A549 (cell line): ENCODE measurements around the gene TRAPPC4. TPM values are rescaled to one million over a fixed set of nuclear protein-coding genes. Genes with fewer than 3 reads are reported as not detected.

ENCODE experiments used
- ATAC-seq, 2 experiments: fragments of 200-7000 bp in 1 of 2; fragments of >200 bp in 1 of 2; cut with Nextera tagmentation in 1 of 2; cut with Tn5 transposase in 1 of 2; 3 replicates each; pipeline versions ENCODE4 v1.8.0 to v1.9.1; 2018 to 2020; ENCODE audit warnings: mild to moderate bottlenecking in 1 of 2, moderate library complexity in 1 of 2
- CTCF ChIA-PET: fragments of 300-600 bp; sonication (Branson Sonifier 250); formaldehyde crosslinking; extraction: SDS; loops from one replicate; lab custom pipeline; 2021; ENCODE audit warnings: antibody characterized with exemption, inconsistent platforms; lab: Yijun Ruan, JAX
- POLR2A ChIA-PET: fragments of 350-600 bp; formaldehyde crosslinking; extraction: SDS; loops from one replicate; lab custom pipeline; 2021; ENCODE audit warnings: antibody characterized with exemption, inconsistent platforms; lab: Yijun Ruan, JAX
- DNase-seq, 2 experiments: peaks; one replicate each; pipeline versions ENCODE4 v3.0.0 to v3.0.0-alpha.2; 2011 to 2016; ENCODE audit warnings: low read depth in 1 of 2, low spot score in 1 of 2
- FAIRE-seq: peaks from 2 replicates; lab custom pipeline; 2011; peaks lifted over from hg19 to GRCh38; lab: Jason Lieb, UNC
- H3K27ac ChIP-seq, 2 experiments: fragments of >200 bp; sonication (Bioruptor Twin); formaldehyde crosslinking; 3 replicates each; pipeline ENCODE4 v1.5.1; 2016 to 2017
- H3K4me1 ChIP-seq: fragments of >200 bp; sonication (Bioruptor Twin); formaldehyde crosslinking; 3 replicates; pipeline ENCODE4 v1.6.1; 2016
- H3K4me2 ChIP-seq: fragments of >200 bp; sonication (Bioruptor Twin); formaldehyde crosslinking; 3 replicates; pipeline ENCODE4 v1.6.1; 2016
- H3K4me3 ChIP-seq: fragments of >200 bp; sonication (Bioruptor Twin); formaldehyde crosslinking; 3 replicates; pipeline ENCODE4 v1.5.1; 2016
- H3K9me3 ChIP-seq: fragments of >200 bp; sonication (Bioruptor Twin); formaldehyde crosslinking; 3 replicates; pipeline ENCODE4 v1.6.1; 2016
- BHLHE40 ChIP-seq: IDR thresholded peaks from 2 replicates; pipeline ENCODE4 v1.6.1; 2012; ENCODE audit warnings: low read depth, low read length, inconsistent platforms
- CBX8 ChIP-seq: fragments of 200-600 bp; sonication (generic); IDR thresholded peaks from 2 replicates; pipeline ENCODE4 v1.6.1; 2016
- CHD4 ChIP-seq: fragments of 200-600 bp; sonication (generic); IDR thresholded peaks from 2 replicates; pipeline ENCODE4 v1.6.1; 2016; ENCODE audit warnings: antibody characterized with exemption, mild to moderate bottlenecking, borderline replicate concordance
- EP300 ChIP-seq, 2 experiments: fragments of >200 bp; sonication (Bioruptor Twin); formaldehyde crosslinking; IDR thresholded peaks; 2 replicates in 1 of 2; 3 replicates in 1 of 2; pipeline ENCODE4 v1.6.1; 2016 to 2017
- JUN ChIP-seq, 2 experiments: fragments of >200 bp; sonication (Bioruptor Twin); formaldehyde crosslinking; IDR thresholded peaks; 2 replicates in 1 of 2; 3 replicates in 1 of 2; pipeline ENCODE4 v1.6.1; 2016 to 2017
- MYC ChIP-seq: IDR thresholded peaks from 2 replicates; pipeline ENCODE4 v1.6.1; 2012; ENCODE audit warnings: mild to moderate bottlenecking, inconsistent platforms, low read length, improper control_type of control experiment, borderline replicate concordance
- NPAS2 ChIP-seq: fragments of 250-450 bp; sonication (Bioruptor Pico); IDR thresholded peaks from 2 replicates; pipeline ENCODE4 v1.8.0; 2022; ENCODE audit warnings: mild to moderate bottlenecking, moderate library complexity, borderline replicate concordance
- POLR2AphosphoS2 ChIP-seq: conservative IDR thresholded peaks from 2 replicates; pipeline ENCODE4 v1.6.1; 2012; ENCODE audit warnings: low read length, improper control_type of control experiment, inconsistent platforms
- RAD21 ChIP-seq, 2 experiments: fragments of >200 bp in 1 of 2; sonication (Bioruptor Twin) in 1 of 2; formaldehyde crosslinking in 1 of 2; IDR thresholded peaks in 1 of 2; conservative IDR thresholded peaks in 1 of 2; 2 replicates in 1 of 2; 3 replicates in 1 of 2; pipeline ENCODE4 v1.6.1; 2012 to 2018; ENCODE audit warnings: inconsistent platforms in 1 of 2
- RCOR1 ChIP-seq: fragments of 150-350 bp; IDR thresholded peaks from 2 replicates; pipeline ENCODE4 v1.6.1; 2014; ENCODE audit warnings: antibody characterized with exemption, low read length, low read depth
- ZC3H11A ChIP-seq: fragments of 450-650 bp; IDR thresholded peaks from 2 replicates; pipeline ENCODE4 v1.6.1; 2014; ENCODE audit warnings: antibody characterized with exemption, mild to moderate bottlenecking
- WGBS: methylation state at CpG from one replicate; pipeline ENCODE4 v1.1.6; 2017; ENCODE audit errors: missing lambda C conversion rate; 5-methylcytosine and 5-hydroxymethylcytosine counted together
- polyA plus RNA-seq, 4 experiments: library from polyadenylated mRNA; depleted of rRNA in 3 of 4; stranded (reverse); fragments of >200 nt; fragmentation: RNase III in 1 of 4; extraction: RNeasy Plus Mini Kit Qiagen cat#74134 plus additional on column Dnase treatment in 1 of 4; gene quantifications; 2 replicates in 3 of 4; 3 replicates in 1 of 4; pipeline ENCODE4 v1.2.3, GENCODE V29; 2011 to 2017
- TF ChIP-seq, protein P1 (sequence below): fragments of >200 bp; sonication (Bioruptor Twin); formaldehyde crosslinking; IDR thresholded peaks from 3 replicates; pipeline ENCODE4 v1.6.1; 2016
- TF ChIP-seq, protein P2 (sequence below): fragments of 250-450 bp; sonication (Bioruptor Pico); IDR thresholded peaks from 2 replicates; pipeline ENCODE4 v1.5.0; 2020; ENCODE audit warnings: low read depth, mild to moderate bottlenecking, moderate library complexity

TRAPPC4 gene
- polyA plus RNA-seq, 2 of the 4 experiments (the other 2 are of a cell fraction), result 71.6 to 77.7 TPM

DNA sequence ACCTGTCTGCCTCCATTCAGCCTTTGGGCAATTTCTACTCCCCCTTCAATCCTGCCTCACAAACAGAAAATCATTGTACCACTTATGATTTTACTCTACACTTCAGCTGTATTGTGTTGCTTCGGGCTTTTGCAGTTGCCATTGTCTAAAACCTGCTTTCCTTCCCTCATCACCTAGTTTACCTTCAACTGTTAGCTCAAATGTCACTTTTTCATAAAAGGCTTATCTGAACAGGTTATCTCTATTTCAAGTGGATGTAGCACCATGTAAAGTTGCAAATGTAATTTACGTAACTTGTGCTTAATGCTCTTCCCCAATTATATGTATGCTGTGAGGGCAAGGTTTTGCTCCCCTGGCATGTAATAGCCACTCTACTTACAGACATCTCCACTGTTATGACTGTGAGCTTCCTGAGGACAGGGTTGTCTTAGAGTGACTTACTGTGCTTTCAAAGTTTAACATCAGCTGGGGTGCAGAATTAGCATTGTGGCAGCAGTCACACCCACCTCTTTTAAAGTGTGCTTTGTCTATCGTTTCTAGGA is 5.9 kb upstream of the TRAPPC4 start:
- ATAC-seq (peak in 1 of 2 experiments; percentile 16; a peak in 1 of 6 replicates), DNase-seq (no peak), FAIRE-seq (no peak)
- CTCF ChIA-PET, result no interaction called here
- H3K4me1 ChIP-seq, result peaks cover 18% of the 10 kb centered on the region
- TF ChIP-seq, protein P1, sequence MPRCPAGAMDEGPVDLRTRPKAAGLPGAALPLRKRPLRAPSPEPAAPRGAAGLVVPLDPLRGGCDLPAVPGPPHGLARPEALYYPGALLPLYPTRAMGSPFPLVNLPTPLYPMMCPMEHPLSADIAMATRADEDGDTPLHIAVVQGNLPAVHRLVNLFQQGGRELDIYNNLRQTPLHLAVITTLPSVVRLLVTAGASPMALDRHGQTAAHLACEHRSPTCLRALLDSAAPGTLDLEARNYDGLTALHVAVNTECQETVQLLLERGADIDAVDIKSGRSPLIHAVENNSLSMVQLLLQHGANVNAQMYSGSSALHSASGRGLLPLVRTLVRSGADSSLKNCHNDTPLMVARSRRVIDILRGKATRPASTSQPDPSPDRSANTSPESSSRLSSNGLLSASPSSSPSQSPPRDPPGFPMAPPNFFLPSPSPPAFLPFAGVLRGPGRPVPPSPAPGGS, result 0 out of 3 replicates have a peak, but pooled peaks have one; percentile 21
- no peak for TF ChIP-seq MYC
- H3K4me2 ChIP-seq, result no peak overlapping the region
- no peaks in the 10 kb centered on the region for H3K9me3 ChIP-seq
- POLR2A ChIA-PET, result interaction anchor here (1.1 kb wide), 1 partner anchor 323 kb away, joined by 4 read pairs; no protein-coding TSS in a partner anchor
- no peak overlapping the region for H3K27ac ChIP-seq
- H3K4me3 ChIP-seq, result no peak overlapping the region
- WGBS, result 86% methylated on average over 3 of the region's 3 CpGs

DNA sequence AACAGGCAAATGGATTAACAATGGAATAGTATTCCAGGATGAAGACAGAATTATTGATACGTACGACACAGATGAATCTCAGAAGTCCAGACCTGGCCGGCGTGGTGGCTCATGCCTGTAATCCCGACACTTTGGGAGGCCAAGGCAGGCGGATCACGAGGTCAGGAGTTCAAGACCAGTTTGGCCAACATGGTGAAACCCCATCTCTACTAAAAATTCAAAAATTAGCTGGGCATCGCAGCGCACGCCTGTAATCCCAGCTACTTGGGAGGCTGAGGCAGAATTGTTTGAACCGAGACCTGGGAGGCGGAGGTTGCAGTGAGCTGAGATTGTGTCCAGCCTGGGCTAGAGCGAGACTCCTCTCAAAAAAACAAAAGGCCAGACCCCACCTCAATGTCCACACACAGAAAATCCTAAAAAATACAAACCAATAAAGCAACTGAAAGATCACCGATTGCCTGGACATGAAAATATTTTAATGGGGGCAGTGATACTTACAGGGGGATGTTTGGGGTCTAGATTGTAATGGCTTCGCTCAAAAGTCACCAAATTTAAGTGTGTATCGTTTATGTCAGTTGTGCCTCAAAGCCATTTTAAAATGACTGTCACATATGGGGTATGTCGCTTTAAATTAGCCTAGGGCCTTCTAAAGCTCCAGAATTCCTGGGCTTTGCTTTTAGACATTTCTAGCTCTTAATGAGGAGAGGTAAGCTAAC is 4.2 kb upstream of the TRAPPC4 start:
- FAIRE-seq, result no peak
- no peak for DNase-seq
- Histone ChIP-seq H3K4me1 (peaks cover 18% of the 10 kb centered on the region), H3K4me3 (no peak overlapping the region), H3K4me2 (no peak overlapping the region), H3K27ac (no peak overlapping the region), H3K9me3 (no peaks in the 10 kb centered on the region)
- ChIA-PET CTCF (interaction anchor here (0.6 to 1.0 kb wide), 2 partner anchors 14 to 280 kb away, joined by 3 to 6 read pairs; no protein-coding TSS in a partner anchor), POLR2A (interaction anchor here (0.6 to 1.3 kb wide), 3 partner anchors 71 to 432 kb away, joined by 4 to 11 read pairs (median 4); partner anchors contain the start of gene HMBS)
- no peak for TF ChIP-seq NPAS2 (CRISPR knock-in tag)
- no peak for TF ChIP-seq CBX8
- TF ChIP-seq ZC3H11A, result no peak
- TF ChIP-seq, protein P2, sequence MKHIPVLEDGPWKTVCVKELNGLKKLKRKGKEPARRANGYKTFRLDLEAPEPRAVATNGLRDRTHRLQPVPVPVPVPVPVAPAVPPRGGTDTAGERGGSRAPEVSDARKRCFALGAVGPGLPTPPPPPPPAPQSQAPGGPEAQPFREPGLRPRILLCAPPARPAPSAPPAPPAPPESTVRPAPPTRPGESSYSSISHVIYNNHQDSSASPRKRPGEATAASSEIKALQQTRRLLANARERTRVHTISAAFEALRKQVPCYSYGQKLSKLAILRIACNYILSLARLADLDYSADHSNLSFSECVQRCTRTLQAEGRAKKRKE (CRISPR knock-in tag), result no peak
- no peak for TF ChIP-seq CHD4
- no peak for TF ChIP-seq BHLHE40
- TF ChIP-seq POLR2AphosphoS2, result no peak
- TF ChIP-seq JUN (IDR thresholded peaks at IDR 0.05), result 0 out of 5 replicates have a peak, but pooled peaks of 1 of the 2 experiments have one; percentile 12
- TF ChIP-seq, protein P1, result 0 out of 3 replicates have a peak, but pooled peaks have one; percentile 29
- TF ChIP-seq MYC, result no peak
- ATAC-seq, result no peak
- 94% methylated on average over 17 of the region's 17 CpGs for WGBS

DNA sequence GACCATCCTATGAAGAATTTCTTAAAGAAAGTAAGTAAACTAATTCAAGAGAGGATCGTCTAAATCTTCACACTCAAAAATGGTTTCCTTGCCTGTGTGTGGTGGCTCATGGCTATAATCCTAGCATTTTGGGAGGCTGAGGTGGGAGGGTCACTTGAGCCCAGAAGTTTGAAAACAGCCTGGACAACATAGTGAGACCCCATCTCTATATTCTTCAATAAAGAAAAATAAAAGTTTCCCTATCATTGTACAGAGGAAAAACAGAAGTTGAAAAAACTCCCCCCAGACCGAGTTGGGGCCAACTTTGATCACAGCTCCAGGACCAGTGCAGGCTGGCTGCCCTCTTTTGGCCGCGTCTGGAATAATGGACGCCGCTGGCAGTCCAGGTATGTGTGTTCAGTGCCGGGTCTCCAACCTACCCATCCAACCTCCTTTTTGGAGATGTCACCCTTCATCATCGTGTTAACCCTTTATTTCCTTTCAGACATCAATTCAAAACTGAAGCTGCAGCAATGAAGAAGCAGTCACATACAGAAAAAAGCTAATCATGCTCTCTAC is 3.4 kb upstream of the TRAPPC4 start:
- Histone ChIP-seq H3K4me1 (peaks cover 23% of the 10 kb centered on the region), H3K9me3 (no peaks in the 10 kb centered on the region), H3K4me2 (peak overlapping the region; percentile 85; the same call in 2 of the 3 replicates), H3K27ac (no peak overlapping the region), H3K4me3 (no peak overlapping the region)
- FAIRE-seq, result no peak
- no peak for ATAC-seq
- CTCF ChIA-PET, result no interaction called here
- 40% methylated on average over 8 of the region's 8 CpGs for WGBS
- TF ChIP-seq, protein P1, result 0 out of 3 replicates have a peak, but pooled peaks have one; percentile 23
- TF ChIP-seq RAD21 (conservative IDR thresholded peaks at IDR 0.05 in 1 of 2, IDR thresholded peaks at IDR 0.05 in 1 of 2) (peak in 1 of 2 experiments; percentile 18; a peak in 2 of 5 replicates), EP300 (IDR thresholded peaks at IDR 0.05) (no peak), RCOR1 (no peak)
- POLR2A ChIA-PET, result interaction anchor here (0.6 to 1.4 kb wide), 4 partner anchors 16 to 432 kb away, joined by 4 to 11 read pairs (median 4); partner anchors contain the start of gene HMBS
- no peak for DNase-seq
